ENCODE measurements around the gene LGSN.
"Not testable (repeated sequence)": the region's sequence is repeated elsewhere in the genome, so short reads cannot be mapped to it uniquely, and the experiment has no call there.

LGSN gene

GRCh38 chr6:63230511-63230910 is 89.3 kb downstream of the LGSN start:
- not testable (repeated sequence) for DNase-seq

DNA sequence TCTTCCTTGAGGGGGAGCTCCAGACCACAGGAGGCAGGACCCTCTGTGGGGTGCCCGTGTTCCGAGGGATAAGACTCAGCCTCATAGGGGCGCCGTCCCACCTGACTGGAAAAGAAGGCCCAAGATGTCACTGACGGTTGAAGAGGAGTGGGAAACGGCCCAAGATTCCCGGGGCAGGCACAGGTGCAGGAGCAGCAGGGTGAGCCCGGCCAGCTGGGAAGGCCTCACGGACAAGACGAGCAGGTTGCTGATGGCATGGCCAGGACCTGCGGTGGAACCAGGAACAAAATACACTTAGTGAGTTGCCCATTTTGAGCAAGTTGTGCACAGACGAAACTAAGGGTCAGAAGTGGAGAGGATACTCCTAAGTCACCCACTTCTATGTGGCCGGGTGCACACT is 89.8 kb downstream of the LGSN start:
- DNase-seq: not testable (repeated sequence)

DNA sequence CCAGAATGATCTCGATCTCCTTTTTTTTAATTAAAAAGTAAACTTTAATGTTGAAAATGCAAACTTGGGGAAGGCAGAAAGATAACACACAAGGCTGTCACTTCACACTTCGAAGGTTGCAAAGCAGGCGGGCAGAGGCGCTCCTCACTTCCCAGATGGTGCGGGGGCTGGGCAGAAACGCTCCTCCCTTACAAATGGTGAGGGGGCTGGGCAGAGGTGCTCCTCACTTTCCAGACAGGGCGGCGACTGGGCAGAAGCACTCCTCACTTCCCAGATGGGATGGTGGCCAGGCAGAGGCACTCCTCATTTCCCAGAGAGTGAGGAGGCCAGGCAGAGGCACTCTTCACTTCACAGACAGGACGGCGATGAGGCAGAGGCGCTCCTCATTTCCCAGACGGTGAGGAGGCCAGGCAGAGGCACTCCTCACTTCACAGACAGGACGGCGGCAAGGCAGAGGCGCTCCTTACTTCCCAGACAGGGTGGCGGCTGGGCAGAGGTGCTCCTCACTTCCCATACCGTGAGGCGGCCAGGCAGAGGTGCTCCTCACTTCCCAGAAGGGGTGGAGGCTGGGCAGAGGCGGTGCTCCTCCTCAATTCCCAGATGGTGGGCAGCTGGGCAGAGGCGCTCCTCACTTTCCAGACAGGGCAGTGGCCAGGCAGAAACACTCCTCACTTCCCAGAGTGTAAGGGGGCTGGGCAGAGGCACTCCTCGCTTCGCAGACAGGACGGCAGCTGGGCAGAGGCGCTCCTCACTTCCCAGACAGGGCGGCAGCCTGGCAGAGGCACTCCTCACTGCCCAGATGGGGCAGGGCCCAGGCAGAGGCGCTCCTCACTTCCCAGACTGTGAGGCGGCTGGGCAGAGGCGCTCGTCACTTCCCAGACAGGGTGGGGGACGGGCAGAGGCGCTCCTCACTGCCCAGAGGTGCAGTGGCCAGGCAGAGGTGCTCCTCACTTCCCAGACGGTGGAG is 91.6 kb downstream of the LGSN start:
- not testable (repeated sequence) for DNase-seq

DNA sequence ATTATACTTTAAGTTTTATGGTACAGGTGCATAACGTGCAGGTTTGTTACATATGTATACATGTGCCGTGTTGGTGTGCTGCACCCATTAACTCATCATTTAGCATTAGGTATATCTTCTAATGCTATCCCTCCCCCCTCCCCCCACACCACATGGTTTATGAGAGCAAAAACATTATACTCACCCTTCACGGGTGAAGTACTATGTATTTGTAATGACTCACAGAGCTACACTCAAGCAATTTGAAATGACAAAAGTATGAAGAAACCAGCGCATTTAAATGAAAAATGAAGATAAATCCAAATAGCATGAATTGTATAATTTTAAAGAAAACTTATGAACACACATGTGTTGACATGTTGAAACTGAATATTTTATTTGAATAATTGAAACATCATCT is 93.8 kb downstream of the LGSN start:
- peak; percentile 16 for DNase-seq

All from kidney glomerular epithelial cell (primary cell).